CD4-positive, alpha-beta T cell (primary cell): Measurements from ENCODE around the gene NPAS3. TPM values are rescaled to one million over a fixed set of nuclear protein-coding genes. Genes with fewer than 3 reads are reported as not detected.

Source experiments
- ATAC-seq: fragments of 200-7000 bp; cut with Tn5 transposase; one replicate; pipeline ENCODE4 v1.10.0; 2022; ENCODE audit warnings: mild to moderate bottlenecking; ENCODE audit not compliant: poor library complexity
- CTCF ChIA-PET: fragments of 350-600 bp; sonication (Branson Sonifier 250); formaldehyde crosslinking; loops from one replicate; lab custom pipeline; 2021; ENCODE audit warnings: antibody characterized with exemption, inconsistent platforms; lab: Charles Lee
- POLR2A ChIA-PET: fragments of 350-600 bp; sonication (Branson Sonifier 250); formaldehyde crosslinking; loops from one replicate; lab custom pipeline; 2021; ENCODE audit warnings: antibody characterized with exemption, inconsistent platforms; lab: Charles Lee
- DNase-seq, 14 experiments: peaks; one replicate each; pipeline ENCODE4 v3.0.0-alpha.2; 2013 to 2020; ENCODE audit warnings: mixed read lengths in 2 of 14
- H3K27ac ChIP-seq, 2 donors: one replicate each; pipeline versions ENCODE4 v1.5.1 to v1.7.0; 2013; ENCODE audit warnings: low read length in 2 of 2, low read depth in 1 of 2, mild to moderate bottlenecking in 1 of 2
- H3K27me3 ChIP-seq, 2 experiments: 1 replicate in 1 of 2; 2 replicates in 1 of 2; pipeline versions ENCODE4 v1.6.1 to v1.7.0; 2013; ENCODE audit warnings: low read length in 2 of 2, control low read depth in 1 of 2, mild to moderate bottlenecking in 1 of 2, moderate library complexity in 1 of 2; ENCODE audit not compliant: insufficient read depth in 2 of 2, control insufficient read depth in 1 of 2
- H3K36me3 ChIP-seq: one replicate; pipeline ENCODE4 v1.6.1; 2013; ENCODE audit warnings: low read length, control low read depth; ENCODE audit not compliant: insufficient read depth
- H3K4me1 ChIP-seq: one replicate; pipeline ENCODE4 v1.6.1; 2013; ENCODE audit warnings: low read length, control low read depth; ENCODE audit not compliant: insufficient read depth
- H3K4me3 ChIP-seq: one replicate; pipeline ENCODE4 v1.5.1; 2013; ENCODE audit warnings: mild to moderate bottlenecking, low read length, moderate library complexity
- H3K9me3 ChIP-seq, 2 experiments: 1 replicate in 1 of 2; 2 replicates in 1 of 2; pipeline versions ENCODE4 v1.6.1 to v1.7.0; 2013; ENCODE audit warnings: low read length in 2 of 2, mild to moderate bottlenecking in 2 of 2, control low read depth in 1 of 2, moderate library complexity in 1 of 2; ENCODE audit not compliant: control insufficient read depth in 1 of 2, insufficient read depth in 1 of 2
- H3K27ac Mint-ChIP-seq: one replicate; pipeline ENCODE4 v1.8.0; 2020; ENCODE audit warnings: mixed read lengths
- H3K27me3 Mint-ChIP-seq: one replicate; pipeline ENCODE4 v1.8.0; 2021; ENCODE audit warnings: mixed read lengths
- H3K36me3 Mint-ChIP-seq: one replicate; pipeline ENCODE4 v1.8.0; 2021; ENCODE audit warnings: low read depth, mixed read lengths
- H3K4me1 Mint-ChIP-seq: one replicate; pipeline ENCODE4 v1.8.0; 2021; ENCODE audit warnings: low read depth, mixed read lengths
- H3K4me3 Mint-ChIP-seq: one replicate; pipeline ENCODE4 v1.8.0; 2020; ENCODE audit warnings: mild to moderate bottlenecking, mixed read lengths
- H3K9me3 Mint-ChIP-seq: one replicate; pipeline ENCODE4 v1.8.0; 2020; ENCODE audit warnings: mixed read lengths
- intact Hi-C, 2 experiments: fragments of 100-400 bp; cut with DNase I in 1 of 2; cut with micrococcal nuclease in 1 of 2; formaldehyde crosslinking; loops; one replicate each; pipeline versions ENCODE4 v1.15.1 to v1.9.0; 2023 to 2025; cut with DNase I, micrococcal nuclease
- total RNA-seq, 174 experiments: library from RNA in 2 of 174; stranded (reverse) in 2 of 174; gene quantifications; one replicate each; pipeline ENCODE4 v1.2.3 and lab custom pipeline; 2021 to 2026
- TF ChIP-seq, protein P1 (sequence below): fragments of 200-600 bp; IDR thresholded peaks from one replicate; pipeline ENCODE4 v1.8.0; 2022; ENCODE audit warnings: antibody characterized with exemption, mild to moderate bottlenecking

Gene NPAS3
- total RNA-seq, 2 experiments from 2014 or later: not detected

DNA sequence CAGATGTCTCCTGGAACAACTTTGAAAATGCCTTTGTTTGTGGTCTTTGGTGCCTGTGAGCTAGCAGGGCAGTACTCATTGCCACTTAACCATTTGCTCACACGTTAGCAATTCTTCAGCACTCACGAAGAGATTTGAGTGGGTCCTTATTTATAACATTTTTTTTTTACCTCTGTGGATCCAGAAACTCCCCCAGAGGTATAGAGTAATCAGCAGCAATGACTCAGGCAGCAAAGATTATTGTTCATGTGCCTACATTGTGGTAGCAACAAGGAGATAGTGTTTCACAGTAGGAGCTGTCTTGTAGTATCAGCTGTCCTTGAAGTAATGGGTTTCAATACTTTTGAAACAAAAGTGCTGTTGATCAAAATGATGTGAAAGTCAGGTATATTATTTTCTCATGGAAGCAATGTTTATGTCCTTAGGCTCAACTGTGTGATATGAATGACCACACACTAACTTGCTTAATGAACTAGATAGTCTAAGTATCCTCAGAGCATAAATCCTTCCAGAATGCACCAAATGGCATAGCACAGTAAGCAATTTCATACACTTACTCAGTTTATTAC, 708.1 kb downstream of the NPAS3 start:
- Mint-ChIP-seq H3K27me3 (no peaks in the 10 kb centered on the region), H3K9me3 (no peaks in the 10 kb centered on the region)
- POLR2A ChIA-PET: no interaction called here

DNA sequence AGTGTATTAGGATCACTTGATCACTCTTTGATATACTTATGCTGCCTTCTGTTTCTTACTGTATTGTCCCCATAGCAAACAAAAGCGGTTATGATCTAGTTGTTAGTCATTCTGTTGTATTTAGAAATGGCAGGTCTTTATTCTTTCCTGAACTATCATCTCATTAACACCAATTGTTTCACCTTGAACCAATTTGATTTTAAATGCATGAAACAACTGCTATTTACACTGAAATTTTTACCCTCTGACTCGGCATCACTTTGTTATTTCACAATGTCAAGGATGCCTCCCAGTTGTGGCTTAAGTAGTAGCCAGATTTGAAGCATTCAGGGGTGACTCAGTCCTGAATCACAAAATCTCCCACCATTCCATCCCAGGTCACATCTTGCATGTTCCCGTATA, 708.7 kb downstream of the NPAS3 start:
- Mint-ChIP-seq H3K27me3 (no peaks in the 10 kb centered on the region), H3K36me3 (no peaks in the 10 kb centered on the region), H3K4me3 (no peak overlapping the region), H3K27ac (no peak overlapping the region), H3K9me3 (no peaks in the 10 kb centered on the region), H3K4me1 (no peaks in the 10 kb centered on the region)
- DNase-seq (no peak), ATAC-seq (no peak)
- no peaks in the 10 kb centered on the region for H3K9me3 ChIP-seq
- TF ChIP-seq, protein P1, sequence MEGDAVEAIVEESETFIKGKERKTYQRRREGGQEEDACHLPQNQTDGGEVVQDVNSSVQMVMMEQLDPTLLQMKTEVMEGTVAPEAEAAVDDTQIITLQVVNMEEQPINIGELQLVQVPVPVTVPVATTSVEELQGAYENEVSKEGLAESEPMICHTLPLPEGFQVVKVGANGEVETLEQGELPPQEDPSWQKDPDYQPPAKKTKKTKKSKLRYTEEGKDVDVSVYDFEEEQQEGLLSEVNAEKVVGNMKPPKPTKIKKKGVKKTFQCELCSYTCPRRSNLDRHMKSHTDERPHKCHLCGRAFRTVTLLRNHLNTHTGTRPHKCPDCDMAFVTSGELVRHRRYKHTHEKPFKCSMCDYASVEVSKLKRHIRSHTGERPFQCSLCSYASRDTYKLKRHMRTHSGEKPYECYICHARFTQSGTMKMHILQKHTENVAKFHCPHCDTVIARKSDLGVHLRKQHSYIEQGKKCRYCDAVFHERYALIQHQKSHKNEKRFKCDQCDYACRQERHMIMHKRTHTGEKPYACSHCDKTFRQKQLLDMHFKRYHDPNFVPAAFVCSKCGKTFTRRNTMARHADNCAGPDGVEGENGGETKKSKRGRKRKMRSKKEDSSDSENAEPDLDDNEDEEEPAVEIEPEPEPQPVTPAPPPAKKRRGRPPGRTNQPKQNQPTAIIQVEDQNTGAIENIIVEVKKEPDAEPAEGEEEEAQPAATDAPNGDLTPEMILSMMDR: no peak
- no peak overlapping the region for H3K27ac ChIP-seq
- intact Hi-C loops: no loop called here
- no peaks in the 10 kb centered on the region for H3K36me3 ChIP-seq
- POLR2A ChIA-PET: no interaction called here
- H3K4me3 ChIP-seq: no peak overlapping the region
- H3K4me1 ChIP-seq: no peaks in the 10 kb centered on the region
- no peaks in the 10 kb centered on the region for H3K27me3 ChIP-seq
- CTCF ChIA-PET: no interaction called here

More for the DNA sequence above, 708.1 kb downstream of the NPAS3 start:
- Histone ChIP-seq H3K27ac (no peak overlapping the region), H3K27me3 (no peaks in the 10 kb centered on the region), H3K9me3 (no peaks in the 10 kb centered on the region), H3K4me1 (no peaks in the 10 kb centered on the region), H3K36me3 (no peaks in the 10 kb centered on the region), H3K4me3 (no peak overlapping the region)
- Mint-ChIP-seq H3K27ac (no peak overlapping the region), H3K4me1 (no peaks in the 10 kb centered on the region), H3K36me3 (no peaks in the 10 kb centered on the region), H3K4me3 (no peak overlapping the region)
- CTCF ChIA-PET: no interaction called here
- ATAC-seq: no peak
- DNase-seq: no peak
- TF ChIP-seq, protein P1: no peak
- intact Hi-C loops: no loop called here

DNA sequence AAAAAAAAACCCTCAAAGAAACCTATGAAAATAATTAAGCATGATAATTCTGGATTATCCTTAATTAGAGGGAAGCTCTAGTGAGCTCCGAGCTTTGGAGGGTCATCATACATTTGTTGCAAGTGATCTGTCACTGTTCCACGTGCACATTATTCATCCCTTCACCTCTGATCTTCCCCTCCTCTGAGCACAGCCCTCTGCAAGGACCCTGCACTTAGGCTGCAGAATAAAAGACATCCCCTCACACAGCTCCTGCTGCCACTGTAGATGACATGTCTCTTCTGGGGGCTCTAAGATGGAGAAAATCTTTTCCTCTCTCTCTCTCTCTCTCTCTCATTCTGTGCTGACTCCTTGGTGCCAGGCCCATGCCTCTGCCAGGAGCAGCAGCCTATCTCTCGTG, 711.8 kb downstream of the NPAS3 start:
- no peaks in the 10 kb centered on the region for H3K4me1 ChIP-seq
- H3K27ac ChIP-seq: no peak overlapping the region
- no peak overlapping the region for H3K4me3 ChIP-seq
- Mint-ChIP-seq H3K27ac (no peak overlapping the region), H3K4me3 (no peak overlapping the region), H3K36me3 (no peaks in the 10 kb centered on the region), H3K9me3 (no peaks in the 10 kb centered on the region), H3K4me1 (no peaks in the 10 kb centered on the region), H3K27me3 (no peaks in the 10 kb centered on the region)
- ATAC-seq: no peak
- no peaks in the 10 kb centered on the region for H3K36me3 ChIP-seq
- ChIA-PET CTCF (no interaction called here), POLR2A (no interaction called here)
- DNase-seq: no peak
- no peaks in the 10 kb centered on the region for H3K9me3 ChIP-seq
- no peaks in the 10 kb centered on the region for H3K27me3 ChIP-seq
- TF ChIP-seq, protein P1: no peak
- intact Hi-C loops: no loop called here
